ENCODE data around the gene FHDC1.

The FHDC1 gene

GRCh38 chr4:152988721-152989553, 52.8 kb downstream of the FHDC1 start:
- DNase-seq = no peak

DNA sequence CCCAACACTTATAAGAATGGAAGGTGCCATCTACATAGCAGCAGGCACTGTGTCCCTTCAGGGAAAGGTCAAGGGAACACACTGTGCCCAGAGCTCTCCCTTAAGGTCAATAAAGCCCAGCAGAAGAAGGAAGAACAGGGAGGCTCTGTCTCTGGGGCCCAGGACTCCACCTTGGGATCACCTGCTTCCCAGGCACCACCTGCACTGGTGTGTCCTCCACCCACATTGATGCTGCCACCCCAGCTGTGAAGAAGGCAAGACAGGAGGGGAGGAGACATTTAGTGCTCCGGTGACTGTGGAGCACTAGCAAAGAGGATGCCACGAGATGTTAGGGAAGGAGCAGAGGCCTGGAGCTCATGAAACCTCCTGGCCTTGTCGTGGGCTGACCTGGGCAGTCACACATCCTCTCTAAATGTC, 53.4 kb downstream of the FHDC1 start:
- DNase-seq = no peak

- DNase-seq = no peak
Observed at GRCh38 chr4:152990471-152991131, 54.5 kb downstream of the FHDC1 start.

DNA sequence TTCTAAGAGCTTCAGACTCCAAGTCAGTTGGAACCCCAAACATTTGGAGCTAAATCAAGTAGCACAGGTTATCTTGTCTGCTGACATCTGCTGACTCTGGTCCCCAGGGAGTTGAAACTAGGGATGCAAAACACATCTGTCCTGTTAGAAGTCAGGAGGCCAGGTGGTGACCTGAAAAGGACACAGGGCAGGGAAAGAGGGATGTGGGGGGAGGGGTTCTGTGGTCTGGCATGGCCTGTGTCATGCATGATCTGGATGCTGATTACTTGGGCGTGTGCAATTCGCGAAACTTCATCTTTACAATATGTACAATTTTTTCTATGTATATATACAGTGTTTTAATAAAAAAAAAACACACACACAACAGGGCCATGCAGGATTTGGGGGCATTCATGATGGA, 55.3 kb downstream of the FHDC1 start:
- no peak for DNase-seq

- DNase-seq = no peak
Observed at GRCh38 chr4:152992027-152992426, 55.9 kb downstream of the FHDC1 start.

GRCh38 chr4:152992466-152992865, 56.3 kb downstream of the FHDC1 start:
- DNase-seq = no peak

GRCh38 chr4:152994038-152994437, 57.9 kb downstream of the FHDC1 start:
- no peak for DNase-seq

- DNase-seq = no peak
Observed at GRCh38 chr4:152996111-152996571, 60.0 kb downstream of the FHDC1 start.

DNA sequence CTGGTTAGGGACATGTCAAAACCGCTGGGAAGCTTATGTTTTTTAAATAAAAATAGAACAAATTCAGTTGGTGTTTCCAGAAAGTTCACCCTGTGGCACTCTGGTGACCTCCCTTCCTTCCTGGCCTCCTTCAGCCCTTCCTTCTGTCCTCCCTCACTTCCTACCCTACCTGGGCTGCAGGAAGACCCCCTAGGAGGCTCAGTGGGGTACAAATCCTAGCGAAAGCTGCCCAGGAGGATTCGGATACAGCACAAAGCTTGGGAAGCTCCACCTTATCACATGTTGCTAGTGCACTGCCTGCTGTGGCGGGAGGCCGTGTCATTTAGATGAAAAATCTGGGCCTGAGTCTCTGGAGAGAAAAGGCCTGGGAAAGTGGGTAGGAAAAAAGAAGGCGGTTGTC, 60.5 kb downstream of the FHDC1 start:
- DNase-seq = no peak

DNA sequence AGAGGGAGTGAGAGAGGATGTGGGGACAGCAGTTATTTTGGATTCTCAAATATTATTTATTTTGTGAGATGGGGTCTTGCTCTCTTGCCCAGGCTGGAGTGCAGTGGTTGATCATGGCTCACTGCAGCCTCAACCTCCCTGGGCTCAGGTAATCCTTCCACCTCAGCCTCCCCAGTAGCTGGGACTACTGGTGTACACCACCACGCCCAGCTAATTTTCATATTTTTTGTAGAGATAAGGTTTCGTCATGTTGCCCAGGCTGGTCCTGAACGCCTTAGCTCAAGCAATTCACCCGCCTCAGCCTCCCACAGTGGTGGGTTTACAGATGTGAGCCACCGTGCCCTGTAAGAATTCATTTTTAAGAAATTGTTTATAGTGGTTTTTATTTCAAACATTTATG, 61.2 kb downstream of the FHDC1 start:
- DNase-seq = no peak

- DNase-seq = no peak
Observed at GRCh38 chr4:152997771-152998487, 61.8 kb downstream of the FHDC1 start.

DNA sequence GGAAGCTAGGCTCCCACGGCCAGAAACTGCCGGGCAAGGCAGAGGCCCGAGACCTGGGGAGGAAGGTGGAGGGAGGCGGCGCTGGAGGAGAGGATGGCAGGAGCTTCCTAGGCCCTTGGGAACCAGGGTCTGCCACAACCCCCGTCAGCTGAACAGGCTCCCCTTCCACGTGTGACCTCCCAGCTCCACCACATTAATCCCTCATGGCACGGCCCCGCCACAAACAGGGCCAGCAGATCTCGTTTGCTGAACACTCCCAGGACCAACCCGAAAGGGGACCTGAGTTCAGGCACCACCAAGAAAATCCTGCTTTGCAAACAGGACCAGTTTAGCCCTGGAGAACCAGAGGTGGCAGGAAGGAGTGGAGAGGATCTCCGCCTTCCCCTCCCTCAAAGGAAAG, 62.7 kb downstream of the FHDC1 start:
- no peak for DNase-seq

GRCh38 chr4:152999346-153000075, 63.4 kb downstream of the FHDC1 start:
- DNase-seq = no peak

DNA sequence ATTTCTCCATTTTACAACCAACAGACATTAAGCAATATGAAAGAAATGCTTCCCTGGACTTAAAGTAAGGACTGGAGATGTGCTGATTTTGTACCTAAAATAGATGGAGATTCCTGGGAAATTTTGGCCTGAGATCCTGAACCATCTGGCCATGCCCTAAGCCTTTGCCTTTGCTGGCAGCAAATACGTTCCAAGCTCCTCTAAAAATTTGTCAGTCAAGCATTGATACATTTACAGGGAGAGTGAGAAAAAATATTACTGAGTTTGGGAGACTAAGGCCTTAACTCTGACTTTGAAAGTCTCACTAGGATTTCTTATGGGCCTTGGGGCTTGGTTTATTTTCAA, 63.9 kb downstream of the FHDC1 start:
- no peak for DNase-seq

- DNase-seq = no peak
Observed at GRCh38 chr4:153001626-153002025, 65.5 kb downstream of the FHDC1 start.

DNA sequence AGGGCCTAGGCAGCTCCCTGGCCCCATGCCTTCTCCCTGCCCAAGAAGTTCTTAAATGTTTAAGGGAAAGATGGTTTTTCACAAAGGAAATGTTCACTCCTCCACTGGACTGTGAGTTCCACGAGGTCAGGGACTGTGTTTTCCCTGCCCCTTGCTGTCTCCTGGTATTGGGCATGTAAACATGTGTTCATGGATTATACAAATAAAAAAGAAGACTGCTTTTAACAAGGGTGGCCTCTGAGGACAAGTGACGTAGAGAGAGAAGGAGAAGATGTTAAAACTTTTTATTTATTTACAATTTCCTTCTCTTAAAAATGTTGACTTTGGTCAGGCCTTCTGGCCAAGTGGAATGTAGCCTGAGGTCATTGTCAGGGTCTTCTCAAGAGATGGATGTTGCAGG, 66.0 kb downstream of the FHDC1 start:
- DNase-seq = no peak

- DNase-seq = no peak
Observed at GRCh38 chr4:153004081-153004850, 68.1 kb downstream of the FHDC1 start.

DNA sequence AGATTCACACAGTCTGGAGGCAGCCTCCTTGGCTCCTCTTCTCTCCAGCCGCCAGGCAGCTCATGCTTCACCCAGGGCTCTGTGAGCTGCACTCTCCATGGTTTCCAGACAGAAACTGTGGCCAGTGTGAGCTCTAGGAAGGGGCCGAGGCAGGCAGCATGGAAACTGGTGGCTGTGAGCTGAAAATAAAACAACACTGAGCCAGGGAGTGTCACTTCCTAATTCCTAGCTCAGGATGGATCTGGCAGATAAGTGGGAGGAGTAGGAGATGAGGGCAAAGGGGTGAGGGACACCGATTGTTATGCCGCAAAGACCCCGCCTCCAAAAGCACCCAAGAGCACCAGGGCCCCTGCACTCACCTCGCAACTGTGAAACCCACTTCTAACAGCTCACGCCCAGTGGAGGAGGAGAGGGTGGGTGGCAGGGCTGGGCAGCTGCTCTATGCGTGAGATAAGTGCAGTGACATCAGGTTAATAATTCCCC, 69.8 kb downstream of the FHDC1 start:
- no peak for DNase-seq

GRCh38 chr4:153008578-153009199, 72.6 kb downstream of the FHDC1 start:
- no peak for DNase-seq

- no peak for DNase-seq
Observed at GRCh38 chr4:153010146-153010545, 74.0 kb downstream of the FHDC1 start.

- DNase-seq = no peak
Observed at GRCh38 chr4:153013202-153013977, 77.3 kb downstream of the FHDC1 start.

Measured in CD4-positive, alpha-beta T cell treated with Interleukin-17A for 4 hours (primary cell).